Measurements from ENCODE around the gene HTR3A.

- no peak for TF ChIP-seq CTCF (IDR thresholded peaks at IDR 0.05; ENCODE audit: borderline replicate concordance, extremely low read depth, low read length, poor library complexity, severe bottlenecking)
- TF ChIP-seq EZH2 (IDR thresholded peaks at IDR 0.05; ENCODE audit: borderline replicate concordance, low read depth, low read length, severe bottlenecking), result no peak
These were observed 56.5 kb downstream of the HTR3A start for GRCh38 chr11:114031246-114031966.
